K562 (cell line): ENCODE data around the gene THRSP. TPM values are rescaled to one million over a fixed set of nuclear protein-coding genes. Genes with fewer than 3 reads are reported as not detected.

Source experiments
- ATF3 ChIP-seq, 2 experiments: fragments of 450-650 bp in 1 of 2; sonication (generic) in 1 of 2; formaldehyde crosslinking in 1 of 2; IDR thresholded peaks in 1 of 2; conservative IDR thresholded peaks in 1 of 2; 2 replicates each; pipeline versions ENCODE4 v1.6.1 to v1.8.1; 2016 to 2023; ENCODE audit warnings: mild to moderate bottlenecking in 2 of 2, moderate library complexity in 2 of 2, inconsistent platforms in 1 of 2, missing genetic modification reagents in 1 of 2
- ATF7 ChIP-seq: fragments of 450-650 bp; IDR thresholded peaks from 2 replicates; pipeline ENCODE4 v1.7.1; 2014; ENCODE audit warnings: mild to moderate bottlenecking, moderate library complexity
- DMBX1 ChIP-seq: fragments of 250-450 bp; sonication (Bioruptor Pico); IDR thresholded peaks from 2 replicates; pipeline ENCODE4 v1.8.0; 2022; ENCODE audit warnings: inconsistent platforms, mild to moderate bottlenecking, moderate library complexity, borderline replicate concordance
- KDM1A ChIP-seq, 2 experiments: fragments of 450-650 bp; IDR thresholded peaks; 2 replicates each; pipeline ENCODE4 v1.6.1; 2016; ENCODE audit warnings: mild to moderate bottlenecking in 2 of 2
- MAZ ChIP-seq, 2 experiments: fragments of 450-650 bp in 1 of 2; sonication (generic) in 1 of 2; formaldehyde crosslinking; IDR thresholded peaks in 1 of 2; conservative IDR thresholded peaks in 1 of 2; 2 replicates each; pipeline versions ENCODE4 v1.4.0 to v1.5.0; 2020; ENCODE audit warnings: mild to moderate bottlenecking in 1 of 2, missing genetic modification reagents in 1 of 2
- MLX ChIP-seq, 2 experiments: fragments of 450-650 bp in 1 of 2; sonication (generic) in 1 of 2; formaldehyde crosslinking; conservative IDR thresholded peaks; 2 replicates each; pipeline versions ENCODE4 v1.4.0 to v1.8.1; 2020 to 2022; ENCODE audit warnings: mild to moderate bottlenecking in 1 of 2, missing genetic modification reagents in 1 of 2
- NFE2 ChIP-seq: IDR thresholded peaks from 2 replicates; pipeline ENCODE4 v1.6.1; 2014; ENCODE audit warnings: antibody characterized with exemption, low read depth
- NFXL1 ChIP-seq: fragments of 450-650 bp; formaldehyde crosslinking; IDR thresholded peaks from 2 replicates; pipeline ENCODE4 v1.4.0; 2021; ENCODE audit warnings: mild to moderate bottlenecking
- PTRF ChIP-seq: fragments of 450-650 bp; IDR thresholded peaks from 2 replicates; pipeline ENCODE4 v1.6.1; 2016; ENCODE audit warnings: mild to moderate bottlenecking, missing genetic modification characterization, missing compliant biosample characterization
- SP1 ChIP-seq: sonication (generic); formaldehyde crosslinking; IDR thresholded peaks from 2 replicates; pipeline ENCODE4 v1.8.1; 2022; ENCODE audit warnings: mild to moderate bottlenecking, missing genetic modification reagents
- USF1 ChIP-seq: sonication (generic); formaldehyde crosslinking; IDR thresholded peaks from 2 replicates; pipeline ENCODE4 v1.9.0; 2022; ENCODE audit warnings: mild to moderate bottlenecking, missing genetic modification reagents
- USF2 ChIP-seq: sonication (generic); formaldehyde crosslinking; IDR thresholded peaks from 2 replicates; pipeline ENCODE4 v1.5.0; 2020; ENCODE audit warnings: missing genetic modification reagents
- ZBED1 ChIP-seq: IDR thresholded peaks from 2 replicates; pipeline ENCODE4 v1.6.1; 2014
- ZFPM2 ChIP-seq: fragments of 250-450 bp; sonication (Bioruptor Pico); IDR thresholded peaks from 2 replicates; pipeline ENCODE4 v1.5.1; 2022; ENCODE audit warnings: mild to moderate bottlenecking
- ZNF134 ChIP-seq: fragments of 250-450 bp; sonication (Bioruptor Pico); conservative IDR thresholded peaks from 2 replicates; pipeline ENCODE4 v1.4.0; 2020
- ZNF143 ChIP-seq: sonication (generic); formaldehyde crosslinking; IDR thresholded peaks from 2 replicates; pipeline ENCODE4 v1.9.0; 2022; ENCODE audit warnings: mild to moderate bottlenecking, missing genetic modification reagents
- ZNF146 ChIP-seq: IDR thresholded peaks from one replicate; pipeline ENCODE4 v1.6.1; 2018; ENCODE audit warnings: missing compliant biosample characterization; ENCODE audit not compliant: unreplicated experiment
- ZNF354B ChIP-seq: fragments of 250-450 bp; sonication (Bioruptor Pico); IDR thresholded peaks from 2 replicates; pipeline ENCODE4 v1.4.0; 2020
- ZNF584 ChIP-seq: fragments of 200-800 bp; sonication (Bioruptor generic); IDR thresholded peaks from 2 replicates; pipeline ENCODE4 v1.6.1; 2016; ENCODE audit warnings: low read depth, mild to moderate bottlenecking, missing genetic modification characterization, missing compliant biosample characterization
- ZNF695 ChIP-seq: fragments of 450-650 bp; formaldehyde crosslinking; IDR thresholded peaks from 2 replicates; pipeline ENCODE4 v1.4.0; 2020; ENCODE audit warnings: mild to moderate bottlenecking, moderate library complexity
- ZNF717 ChIP-seq: fragments of 250-450 bp; sonication (Bioruptor Pico); IDR thresholded peaks from 2 replicates; pipeline ENCODE4 v1.5.0; 2021
- polyA plus RNA-seq, 8 experiments: library from polyadenylated mRNA; depleted of rRNA in 4 of 8; stranded (reverse) in 5 of 8; unstranded in 3 of 8; fragments of >200 nt; fragmentation: Nextera tagmentation in 2 of 8; fragmentation: Illumina TruSeq in 1 of 8; extraction: Ambion mirVana in 2 of 8; extraction: Trizol in 1 of 8; gene quantifications; 2 replicates each; pipeline versions ENCODE4 v1.2.1 to v1.2.3, GENCODE V29; 2011 to 2014; ENCODE audit warnings: inconsistent platforms in 1 of 8, missing spikeins in 1 of 8
- total RNA-seq, 7 experiments: library from RNA; depleted of rRNA in 6 of 7; stranded (reverse); fragments of >200 nt in 6 of 7; fragmentation: Illumina TruSeq in 2 of 7; extraction: Trizol in 2 of 7; gene quantifications; 2 replicates each; pipeline versions ENCODE4 v1.2.1 to v1.2.3, GENCODE V29; 2011 to 2021; ENCODE audit warnings: low replicate concordance in 1 of 7
- TF ChIP-seq, protein P1 (sequence below): IDR thresholded peaks from 3 replicates; pipeline ENCODE4 v1.6.1; 2011; ENCODE audit warnings: borderline replicate concordance, mild to moderate bottlenecking, moderate library complexity; ENCODE audit not compliant: insufficient read length; ENCODE audit errors: extremely low read depth
- TF ChIP-seq, protein P2 (sequence below): sonication (generic); formaldehyde crosslinking; IDR thresholded peaks from 2 replicates; pipeline ENCODE4 v1.8.0; 2022; ENCODE audit warnings: mild to moderate bottlenecking, missing genetic modification reagents

Gene THRSP
- total and polyA plus RNA-seq, 9 of the 15 experiments (the other 6 are each of a cell fraction or from before 2014, with no cell fraction given) = 0.23 to 0.56 (median 0.31) TPM; not detected in 2

GRCh38 chr11:78034623-78035022, 29.0 kb upstream of the THRSP start (continued):
- TF ChIP-seq ZNF717 (CRISPR knock-in tag) (no peak), USF2 (peak; percentile 22; the same call in 1 of the 2 replicates), ZNF143 (CRISPR knock-in tag) (no peak), ZNF695 (CRISPR knock-in tag) (no peak), PTRF (tag) (no peak), ATF7 (peak; percentile 19; the same call in 1 of the 2 replicates), ZNF584 (CRISPR knock-in tag) (0 out of 2 replicates have a peak, but pooled peaks have one; percentile 37), MAZ (CRISPR knock-in tag; conservative IDR thresholded peaks at IDR 0.05 in 1 of 2, IDR thresholded peaks at IDR 0.05 in 1 of 2) (no peak), ZNF354B (no peak), KDM1A (IDR thresholded peaks at IDR 0.05) (peak in 1 of 2 experiments; percentile 2; a peak in 1 of 4 replicates), ZNF134 (CRISPR knock-in tag) (no peak), USF1 (CRISPR knock-in tag) (peak; percentile 37; the same call in 1 of the 2 replicates), NFE2 (peak; percentile 58), NFXL1 (CRISPR knock-in tag) (no peak), ZFPM2 (no peak), SP1 (CRISPR knock-in tag) (no peak), ZBED1 (no peak), DMBX1 (peak; percentile 18; the same call in 1 of the 2 replicates), MLX (CRISPR knock-in tag; conservative IDR thresholded peaks at IDR 0.05) (no peak), ATF3 (IDR thresholded peaks at IDR 0.05) (peak; percentile 84), ATF3 (CRISPR knock-in tag; conservative IDR thresholded peaks at IDR 0.05) (peak; percentile 63; the same call in 1 of the 2 replicates), ZNF146 (CRISPR knock-in tag) (peak; percentile 47)
- TF ChIP-seq, protein P1, sequence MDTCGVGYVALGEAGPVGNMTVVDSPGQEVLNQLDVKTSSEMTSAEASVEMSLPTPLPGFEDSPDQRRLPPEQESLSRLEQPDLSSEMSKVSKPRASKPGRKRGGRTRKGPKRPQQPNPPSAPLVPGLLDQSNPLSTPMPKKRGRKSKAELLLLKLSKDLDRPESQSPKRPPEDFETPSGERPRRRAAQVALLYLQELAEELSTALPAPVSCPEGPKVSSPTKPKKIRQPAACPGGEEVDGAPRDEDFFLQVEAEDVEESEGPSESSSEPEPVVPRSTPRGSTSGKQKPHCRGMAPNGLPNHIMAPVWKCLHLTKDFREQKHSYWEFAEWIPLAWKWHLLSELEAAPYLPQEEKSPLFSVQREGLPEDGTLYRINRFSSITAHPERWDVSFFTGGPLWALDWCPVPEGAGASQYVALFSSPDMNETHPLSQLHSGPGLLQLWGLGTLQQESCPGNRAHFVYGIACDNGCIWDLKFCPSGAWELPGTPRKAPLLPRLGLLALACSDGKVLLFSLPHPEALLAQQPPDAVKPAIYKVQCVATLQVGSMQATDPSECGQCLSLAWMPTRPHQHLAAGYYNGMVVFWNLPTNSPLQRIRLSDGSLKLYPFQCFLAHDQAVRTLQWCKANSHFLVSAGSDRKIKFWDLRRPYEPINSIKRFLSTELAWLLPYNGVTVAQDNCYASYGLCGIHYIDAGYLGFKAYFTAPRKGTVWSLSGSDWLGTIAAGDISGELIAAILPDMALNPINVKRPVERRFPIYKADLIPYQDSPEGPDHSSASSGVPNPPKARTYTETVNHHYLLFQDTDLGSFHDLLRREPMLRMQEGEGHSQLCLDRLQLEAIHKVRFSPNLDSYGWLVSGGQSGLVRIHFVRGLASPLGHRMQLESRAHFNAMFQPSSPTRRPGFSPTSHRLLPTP = no peak
- TF ChIP-seq, protein P2, sequence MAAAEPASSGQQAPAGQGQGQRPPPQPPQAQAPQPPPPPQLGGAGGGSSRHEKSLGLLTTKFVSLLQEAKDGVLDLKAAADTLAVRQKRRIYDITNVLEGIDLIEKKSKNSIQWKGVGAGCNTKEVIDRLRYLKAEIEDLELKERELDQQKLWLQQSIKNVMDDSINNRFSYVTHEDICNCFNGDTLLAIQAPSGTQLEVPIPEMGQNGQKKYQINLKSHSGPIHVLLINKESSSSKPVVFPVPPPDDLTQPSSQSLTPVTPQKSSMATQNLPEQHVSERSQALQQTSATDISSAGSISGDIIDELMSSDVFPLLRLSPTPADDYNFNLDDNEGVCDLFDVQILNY = no peak
